ENCODE results near the gene DKC1. TPM values are rescaled to one million over a fixed set of nuclear protein-coding genes. Genes with fewer than 3 reads are reported as not detected.

DKC1 gene
- total RNA-seq, 2 experiments from 2014 or later = 51.7 to 58.6 TPM

DNA sequence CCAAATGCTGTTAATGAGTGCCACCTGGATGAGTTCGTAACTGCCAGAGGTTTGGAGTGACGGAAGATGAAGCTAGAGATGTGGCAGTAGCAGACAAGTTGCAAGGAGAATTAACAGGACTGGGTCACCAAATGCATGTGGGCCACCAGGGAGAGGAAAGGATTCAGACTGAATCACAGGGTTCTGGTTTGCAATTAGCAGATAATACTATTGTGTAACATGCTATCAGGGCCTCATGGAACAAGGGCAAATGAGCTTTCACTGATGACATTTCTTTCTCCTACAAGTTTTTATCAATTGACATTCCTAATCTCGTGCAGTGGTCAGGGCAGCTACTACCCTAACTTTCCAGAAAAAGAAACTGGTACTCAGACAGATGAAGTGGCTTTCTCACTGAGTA, 33.2 kb upstream of the DKC1 start:
- Histone ChIP-seq H3K36me3 (ENCODE audit: insufficient read depth, low read length) (no peaks in the 10 kb centered on the region), H3K9me3 (ENCODE audit: control insufficient read depth in 1 of 2, insufficient read depth in 1 of 2, low read length in 2 of 2) (no peaks in the 10 kb centered on the region), H3K4me1 (ENCODE audit: insufficient read depth, low read length) (peaks cover 64% of the 10 kb centered on the region), H3K4me3 (ENCODE audit: low read length) (no peak overlapping the region), H3K27ac (ENCODE audit: low read depth in 1 of 2, low read length in 2 of 2) (no peak overlapping the region), H3K27me3 (ENCODE audit: control insufficient read depth in 1 of 2, insufficient read depth in 2 of 2, low read length in 2 of 2) (no peaks in the 10 kb centered on the region)
- CTCF ChIA-PET = interaction anchor here (2.4 kb wide), 1 partner anchor 19 kb away, joined by 9 read pairs; no protein-coding TSS in a partner anchor
- intact Hi-C loops (cut with DNase I, micrococcal nuclease) = no loop called here
- ATAC-seq (ENCODE audit: poor library complexity) = no peak
- Mint-ChIP-seq H3K27ac (no peak overlapping the region), H3K4me3 (no peak overlapping the region), H3K27me3 (no peaks in the 10 kb centered on the region), H3K4me1 (ENCODE audit: low read depth) (peaks cover 85% of the 10 kb centered on the region), H3K9me3 (no peaks in the 10 kb centered on the region), H3K36me3 (ENCODE audit: low read depth) (no peaks in the 10 kb centered on the region)
- POLR2A ChIA-PET = no interaction called here
- TF ChIP-seq CTCF (IDR thresholded peaks at IDR 0.05) = no peak
- no peak for DNase-seq

- peaks cover 63% of the 10 kb centered on the region for H3K4me1 ChIP-seq (ENCODE audit: insufficient read depth, low read length)
- peak overlapping the region; percentile 94 for H3K27ac Mint-ChIP-seq
- no peak for TF ChIP-seq CTCF (IDR thresholded peaks at IDR 0.05)
- no peak overlapping the region for H3K4me3 Mint-ChIP-seq
- CTCF ChIA-PET = interaction anchor here (0.5 to 2.4 kb wide), 2 partner anchors 18 to 657 kb away, joined by 3 to 9 read pairs; no protein-coding TSS in a partner anchor
- H3K9me3 ChIP-seq (ENCODE audit: control insufficient read depth in 1 of 2, insufficient read depth in 1 of 2, low read length in 2 of 2) = no peaks in the 10 kb centered on the region
- POLR2A ChIA-PET = no interaction called here
- no peak overlapping the region for H3K4me3 ChIP-seq (ENCODE audit: low read length)
- peaks cover 86% of the 10 kb centered on the region for H3K4me1 Mint-ChIP-seq (ENCODE audit: low read depth)
- no peaks in the 10 kb centered on the region for H3K36me3 ChIP-seq (ENCODE audit: insufficient read depth, low read length)
- peak overlapping the region; percentile 4 to 52 for H3K27ac ChIP-seq (ENCODE audit: low read depth in 1 of 2, low read length in 2 of 2)
- no peaks in the 10 kb centered on the region for H3K27me3 ChIP-seq (ENCODE audit: control insufficient read depth in 1 of 2, insufficient read depth in 2 of 2, low read length in 2 of 2)
- intact Hi-C loops (cut with DNase I, micrococcal nuclease) = no loop called here
- DNase-seq = no peak
- no peaks in the 10 kb centered on the region for H3K9me3 Mint-ChIP-seq
- H3K27me3 Mint-ChIP-seq = no peaks in the 10 kb centered on the region
- no peaks in the 10 kb centered on the region for H3K36me3 Mint-ChIP-seq (ENCODE audit: low read depth)
- ATAC-seq (ENCODE audit: poor library complexity) = no peak
These were observed 32.3 kb upstream of the DKC1 start for GRCh38 chrX:154730253-154730891.

GRCh38 chrX:154731184-154731583, 31.5 kb upstream of the DKC1 start:
- H3K4me3 ChIP-seq (ENCODE audit: low read length) = no peak overlapping the region
- no peak overlapping the region for H3K4me3 Mint-ChIP-seq
- POLR2A ChIA-PET = no interaction called here
- DNase-seq = peak in 3 of 14 experiments; percentile 44 to 65 (median 55)
- H3K27ac Mint-ChIP-seq = peak overlapping the region; percentile 94
- CTCF ChIA-PET = interaction anchor here (1.3 to 2.4 kb wide), 3 partner anchors 16 to 18 kb away, joined by 3 to 9 read pairs (median 7); no protein-coding TSS in a partner anchor
- no peaks in the 10 kb centered on the region for H3K27me3 ChIP-seq (ENCODE audit: control insufficient read depth in 1 of 2, insufficient read depth in 2 of 2, low read length in 2 of 2)
- no peaks in the 10 kb centered on the region for H3K9me3 Mint-ChIP-seq
- no peak for ATAC-seq (ENCODE audit: poor library complexity)
- TF ChIP-seq CTCF (IDR thresholded peaks at IDR 0.05) = no peak
- H3K27me3 Mint-ChIP-seq = no peaks in the 10 kb centered on the region
- no peaks in the 10 kb centered on the region for H3K36me3 Mint-ChIP-seq (ENCODE audit: low read depth)
- peaks cover 86% of the 10 kb centered on the region for H3K4me1 Mint-ChIP-seq (ENCODE audit: low read depth)
- intact Hi-C loops (cut with DNase I, micrococcal nuclease) = no loop called here
- peaks cover 68% of the 10 kb centered on the region for H3K4me1 ChIP-seq (ENCODE audit: insufficient read depth, low read length)
- no peaks in the 10 kb centered on the region for H3K9me3 ChIP-seq (ENCODE audit: control insufficient read depth in 1 of 2, insufficient read depth in 1 of 2, low read length in 2 of 2)
- H3K27ac ChIP-seq (ENCODE audit: low read depth in 1 of 2, low read length in 2 of 2) = peak overlapping the region in 1 of 2 donors; percentile 52
- no peaks in the 10 kb centered on the region for H3K36me3 ChIP-seq (ENCODE audit: insufficient read depth, low read length)
